Measurements from ENCODE around the gene GRM7. TPM values are rescaled to one million over a fixed set of nuclear protein-coding genes. Genes with fewer than 3 reads are reported as not detected.

Gene GRM7
- total RNA-seq, 1 experiment from 2014 or later = not detected

DNA sequence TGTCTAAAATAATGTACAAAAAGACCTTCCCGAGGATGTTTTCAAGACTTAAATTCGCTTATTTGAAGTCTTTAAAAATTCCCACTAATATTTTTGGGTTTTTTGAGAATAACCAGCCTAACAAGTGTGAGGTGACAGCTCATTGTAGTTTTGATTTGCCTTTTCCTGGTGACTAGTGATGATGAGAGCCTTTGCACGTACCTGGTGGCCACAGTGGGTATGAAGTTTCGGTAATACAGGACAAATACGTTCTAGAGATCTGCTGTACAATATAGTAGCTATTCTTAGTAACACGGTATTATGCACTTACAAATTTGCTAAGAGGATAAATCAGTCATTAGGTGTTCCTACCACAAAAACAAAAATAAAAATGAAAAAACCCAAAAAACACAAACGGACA is 124.9 kb downstream of the GRM7 start:
- H3K4me1 ChIP-seq (ENCODE audit: insufficient read depth, low read length) = no peaks in the 10 kb centered on the region
- no peaks in the 10 kb centered on the region for H3K79me2 ChIP-seq (ENCODE audit: low read length)
- H3K4me2 ChIP-seq (ENCODE audit: low read length) = no peak overlapping the region
- H3K9me3 ChIP-seq (ENCODE audit: low read length) = peaks cover 8% of the 10 kb centered on the region
- H3F3A ChIP-seq (ENCODE audit: low read length, unreplicated experiment) = no peaks in the 10 kb centered on the region
- no TSS peak for BruUV-seq (replicated peaks)
- intact Hi-C loops (cut with micrococcal nuclease) = no loop called here
- no peak overlapping the region for H3K27ac ChIP-seq (ENCODE audit: low read length)
- CTCF ChIA-PET = no interaction called here
- no peaks in the 10 kb centered on the region for H4K20me1 ChIP-seq (ENCODE audit: low read length)
- H3K36me3 ChIP-seq (ENCODE audit: low read depth, low read length) = no peaks in the 10 kb centered on the region
- no peak overlapping the region for H2AFZ ChIP-seq (ENCODE audit: low read length)
- DNase-seq = no peak
- POLR2A ChIA-PET (ENCODE audit: unreplicated experiment) = no interaction called here
- no peak for ATAC-seq
- H3K9ac ChIP-seq (ENCODE audit: low read length) = no peak overlapping the region
- TF ChIP-seq EZH2 (IDR thresholded peaks at IDR 0.05; ENCODE audit: low read length, unreplicated experiment) = no peak
- H3K27me3 ChIP-seq (ENCODE audit: low read length) = no peaks in the 10 kb centered on the region
- no peaks in the 10 kb centered on the region for H3K9me2 ChIP-seq (replicated peaks; ENCODE audit: low read length)
- H3K4me3 ChIP-seq (ENCODE audit: low read length) = no peak overlapping the region

DNA sequence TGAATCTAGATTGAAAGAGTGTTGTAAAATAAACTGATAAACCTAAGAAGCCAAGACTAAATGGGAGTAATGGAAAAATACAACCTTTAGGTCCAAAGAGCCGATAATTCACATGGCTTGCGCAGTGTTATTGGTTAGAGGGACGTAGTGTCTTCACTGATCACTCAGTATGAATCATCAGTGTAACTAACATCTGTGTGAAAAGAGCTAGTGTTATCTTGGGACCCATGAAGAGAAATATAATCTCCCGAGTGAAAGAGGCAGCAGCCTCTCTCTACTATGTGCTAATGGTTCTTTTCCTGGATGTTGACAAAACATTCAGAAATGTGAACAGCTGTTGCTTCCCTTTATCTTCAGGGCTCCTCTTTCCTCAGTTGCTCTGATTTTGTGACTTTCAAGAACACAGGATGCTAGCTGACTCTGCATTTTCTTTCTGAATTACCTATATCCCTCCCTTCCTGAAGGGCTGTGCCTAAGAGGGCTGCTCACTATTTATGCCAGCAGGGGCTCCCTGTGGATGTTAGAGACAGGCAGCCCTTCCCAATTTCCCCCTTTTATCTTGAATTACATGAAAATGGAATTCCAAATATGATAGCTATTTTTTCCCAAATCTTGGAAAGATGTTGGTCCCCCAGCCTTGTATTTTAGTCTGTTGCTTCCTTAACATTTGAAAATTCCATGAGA is 128.8 kb downstream of the GRM7 start:
- Histone ChIP-seq H4K20me1 (ENCODE audit: low read length) (no peaks in the 10 kb centered on the region), H2AFZ (ENCODE audit: low read length) (no peak overlapping the region), H3K4me3 (ENCODE audit: low read length) (no peak overlapping the region), H3K27ac (ENCODE audit: low read length) (no peak overlapping the region), H3K4me2 (ENCODE audit: low read length) (no peak overlapping the region), H3K9me2 (replicated peaks; ENCODE audit: low read length) (no peaks in the 10 kb centered on the region), H3K36me3 (ENCODE audit: low read depth, low read length) (no peaks in the 10 kb centered on the region), H3K27me3 (ENCODE audit: low read length) (no peaks in the 10 kb centered on the region), H3K9ac (ENCODE audit: low read length) (no peak overlapping the region), H3K4me1 (ENCODE audit: insufficient read depth, low read length) (no peaks in the 10 kb centered on the region), H3K79me2 (ENCODE audit: low read length) (no peaks in the 10 kb centered on the region), H3F3A (ENCODE audit: low read length, unreplicated experiment) (no peaks in the 10 kb centered on the region), H3K9me3 (ENCODE audit: low read length) (peaks cover 24% of the 10 kb centered on the region)
- POLR2A ChIA-PET (ENCODE audit: unreplicated experiment) = no interaction called here
- TF ChIP-seq EZH2 (IDR thresholded peaks at IDR 0.05; ENCODE audit: low read length, unreplicated experiment) (no peak), EZH2phosphoT487 (IDR thresholded peaks at IDR 0.05; ENCODE audit: borderline replicate concordance, low read length) (no peak)
- TF ChIP-seq, protein P1, sequence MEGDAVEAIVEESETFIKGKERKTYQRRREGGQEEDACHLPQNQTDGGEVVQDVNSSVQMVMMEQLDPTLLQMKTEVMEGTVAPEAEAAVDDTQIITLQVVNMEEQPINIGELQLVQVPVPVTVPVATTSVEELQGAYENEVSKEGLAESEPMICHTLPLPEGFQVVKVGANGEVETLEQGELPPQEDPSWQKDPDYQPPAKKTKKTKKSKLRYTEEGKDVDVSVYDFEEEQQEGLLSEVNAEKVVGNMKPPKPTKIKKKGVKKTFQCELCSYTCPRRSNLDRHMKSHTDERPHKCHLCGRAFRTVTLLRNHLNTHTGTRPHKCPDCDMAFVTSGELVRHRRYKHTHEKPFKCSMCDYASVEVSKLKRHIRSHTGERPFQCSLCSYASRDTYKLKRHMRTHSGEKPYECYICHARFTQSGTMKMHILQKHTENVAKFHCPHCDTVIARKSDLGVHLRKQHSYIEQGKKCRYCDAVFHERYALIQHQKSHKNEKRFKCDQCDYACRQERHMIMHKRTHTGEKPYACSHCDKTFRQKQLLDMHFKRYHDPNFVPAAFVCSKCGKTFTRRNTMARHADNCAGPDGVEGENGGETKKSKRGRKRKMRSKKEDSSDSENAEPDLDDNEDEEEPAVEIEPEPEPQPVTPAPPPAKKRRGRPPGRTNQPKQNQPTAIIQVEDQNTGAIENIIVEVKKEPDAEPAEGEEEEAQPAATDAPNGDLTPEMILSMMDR (conservative IDR thresholded peaks at IDR 0.05; ENCODE audit: low read depth, low read length) = no peak
- no peak for ATAC-seq
- CTCF ChIA-PET = no interaction called here
- no TSS peak for BruUV-seq (replicated peaks)
- intact Hi-C loops (cut with micrococcal nuclease) = no loop called here
- no peak for DNase-seq

DNA sequence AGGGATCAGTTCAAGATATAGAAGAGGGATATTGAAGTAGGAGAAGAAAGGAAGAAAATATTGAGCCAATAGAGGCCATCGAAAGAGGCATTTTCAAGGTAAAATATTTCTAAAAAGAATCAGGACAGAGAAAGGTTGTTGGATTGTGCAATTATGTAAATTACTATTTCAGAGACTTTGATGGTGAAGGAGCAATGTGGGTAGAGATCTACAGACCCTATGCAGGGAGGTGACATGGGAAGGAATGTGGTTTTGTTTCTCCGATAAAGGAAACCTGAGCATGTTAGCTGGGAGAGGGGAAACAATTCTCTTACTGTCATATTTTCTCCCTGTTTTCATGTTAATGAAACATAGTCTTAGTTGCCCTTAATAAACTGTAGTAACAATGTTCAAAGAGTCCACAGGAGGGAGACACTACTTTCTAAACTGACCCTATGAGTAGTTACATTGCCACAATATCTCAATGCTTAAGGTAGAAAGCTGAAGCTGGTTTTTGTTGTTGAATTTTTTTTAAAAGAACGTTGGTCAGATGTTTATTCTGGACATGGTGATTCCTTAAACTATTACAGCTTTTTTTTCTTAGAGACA is 133.3 kb downstream of the GRM7 start:
- Histone ChIP-seq H2AFZ (ENCODE audit: low read length) (no peak overlapping the region), H3K9me3 (ENCODE audit: low read length) (peaks cover 34% of the 10 kb centered on the region), H3K9me2 (replicated peaks; ENCODE audit: low read length) (no peaks in the 10 kb centered on the region), H3K79me2 (ENCODE audit: low read length) (no peaks in the 10 kb centered on the region), H3K27ac (ENCODE audit: low read length) (no peak overlapping the region), H3K27me3 (ENCODE audit: low read length) (no peaks in the 10 kb centered on the region), H3K9ac (ENCODE audit: low read length) (no peak overlapping the region), H3K4me3 (ENCODE audit: low read length) (no peak overlapping the region), H3K4me2 (ENCODE audit: low read length) (no peak overlapping the region), H3F3A (ENCODE audit: low read length, unreplicated experiment) (no peaks in the 10 kb centered on the region), H3K4me1 (ENCODE audit: insufficient read depth, low read length) (no peaks in the 10 kb centered on the region), H4K20me1 (ENCODE audit: low read length) (no peaks in the 10 kb centered on the region), H3K36me3 (ENCODE audit: low read depth, low read length) (no peaks in the 10 kb centered on the region)
- no peak for ATAC-seq
- no TSS peak for BruUV-seq (replicated peaks)
- POLR2A ChIA-PET (ENCODE audit: unreplicated experiment) = no interaction called here
- TF ChIP-seq EZH2phosphoT487 (IDR thresholded peaks at IDR 0.05; ENCODE audit: borderline replicate concordance, low read length) = no peak
- TF ChIP-seq, protein P1 (conservative IDR thresholded peaks at IDR 0.05; ENCODE audit: low read depth, low read length) = 0 out of 2 replicates have a peak, but pooled peaks have one; percentile 30
- CTCF ChIA-PET = no interaction called here
- peak; percentile 11 for DNase-seq
- intact Hi-C loops (cut with micrococcal nuclease) = no loop called here

All from PC-3 (cell line).